M059J (cell line): ENCODE data around the gene MECR. TPM values are rescaled to one million over a fixed set of nuclear protein-coding genes. Genes with fewer than 3 reads are reported as not detected.
"Not testable (repeated sequence)": the region's sequence is repeated elsewhere in the genome, so short reads cannot be mapped to it uniquely, and the experiment has no call there.

Experiments
- DNase-seq: peaks from one replicate; pipeline ENCODE4 v3.0.0-alpha.2; 2012; ENCODE audit warnings: low read depth
- total RNA-seq: library from RNA; depleted of rRNA; stranded (reverse); fragments of >200 nt; shearing (Covaris generic); gene quantifications from 2 replicates; pipeline ENCODE4 v1.2.3, GENCODE V29; 2014; rRNA removed

The MECR gene
- total RNA-seq, 1 experiment from 2014 or later: 14.3 TPM

GRCh38 chr1:29169976-29170375 lies 60.8 kb downstream of the MECR start:
- DNase-seq: no peak

- no peak for DNase-seq
Observed at GRCh38 chr1:29167904-29168303, 62.8 kb downstream of the MECR start.

- DNase-seq: no peak
Observed at GRCh38 chr1:29166291-29166878, 64.3 kb downstream of the MECR start.

GRCh38 chr1:29164588-29164987 lies 66.1 kb downstream of the MECR start:
- DNase-seq: no peak

DNA sequence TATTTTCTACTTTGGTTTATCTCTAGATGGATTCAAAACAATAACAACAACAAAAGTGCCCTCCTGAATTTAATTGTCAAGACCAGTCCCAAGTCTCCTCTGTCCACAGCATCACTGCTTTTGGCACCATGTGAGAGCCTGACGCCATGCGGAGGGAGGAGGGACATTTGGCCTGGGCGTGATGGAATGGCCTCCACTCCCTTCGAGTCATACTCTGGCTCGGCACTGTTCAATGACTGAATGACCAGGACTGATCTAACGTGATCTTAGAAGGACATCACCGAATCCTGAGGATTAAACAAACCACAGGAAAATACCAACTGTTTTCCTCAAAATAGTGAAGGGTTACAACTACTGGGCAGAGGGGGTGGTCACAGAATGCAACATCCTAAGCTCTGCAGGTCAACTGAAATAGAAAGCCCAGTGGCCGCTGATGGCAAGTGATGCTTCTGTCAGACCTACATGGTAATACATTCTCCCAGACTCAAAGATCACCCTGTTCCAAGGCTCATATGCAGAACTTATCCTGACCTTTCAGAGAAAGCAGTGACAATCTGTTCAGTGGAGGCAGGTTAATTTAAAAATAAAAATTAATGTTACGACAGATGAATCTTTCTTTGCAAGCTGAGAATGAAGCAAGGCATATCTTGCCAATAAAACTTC lies 68.1 kb downstream of the MECR start:
- DNase-seq: no peak

DNA sequence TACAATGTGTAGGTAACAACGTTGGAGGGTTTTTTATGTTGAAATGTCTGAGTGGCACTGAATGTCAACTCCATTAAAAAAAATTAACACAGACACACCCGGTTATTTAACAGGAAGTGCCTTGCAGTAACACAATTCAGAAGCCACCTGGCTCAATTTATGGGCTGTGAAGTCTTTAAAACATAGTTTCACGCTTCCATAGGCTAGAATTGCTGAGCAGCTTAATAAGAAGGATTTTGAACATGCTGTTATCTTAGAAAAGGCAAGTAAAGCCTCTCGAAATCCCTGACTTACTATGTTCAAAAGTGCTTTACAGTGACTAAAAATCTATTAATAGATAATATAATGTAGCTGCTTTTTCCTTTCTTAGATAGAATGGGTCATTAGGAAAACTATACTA lies 68.7 kb downstream of the MECR start:
- no peak for DNase-seq

GRCh38 chr1:29159773-29160172 lies 71.0 kb downstream of the MECR start:
- DNase-seq: no peak

- no peak for DNase-seq
Observed at GRCh38 chr1:29157269-29157601, 73.5 kb downstream of the MECR start.

DNA sequence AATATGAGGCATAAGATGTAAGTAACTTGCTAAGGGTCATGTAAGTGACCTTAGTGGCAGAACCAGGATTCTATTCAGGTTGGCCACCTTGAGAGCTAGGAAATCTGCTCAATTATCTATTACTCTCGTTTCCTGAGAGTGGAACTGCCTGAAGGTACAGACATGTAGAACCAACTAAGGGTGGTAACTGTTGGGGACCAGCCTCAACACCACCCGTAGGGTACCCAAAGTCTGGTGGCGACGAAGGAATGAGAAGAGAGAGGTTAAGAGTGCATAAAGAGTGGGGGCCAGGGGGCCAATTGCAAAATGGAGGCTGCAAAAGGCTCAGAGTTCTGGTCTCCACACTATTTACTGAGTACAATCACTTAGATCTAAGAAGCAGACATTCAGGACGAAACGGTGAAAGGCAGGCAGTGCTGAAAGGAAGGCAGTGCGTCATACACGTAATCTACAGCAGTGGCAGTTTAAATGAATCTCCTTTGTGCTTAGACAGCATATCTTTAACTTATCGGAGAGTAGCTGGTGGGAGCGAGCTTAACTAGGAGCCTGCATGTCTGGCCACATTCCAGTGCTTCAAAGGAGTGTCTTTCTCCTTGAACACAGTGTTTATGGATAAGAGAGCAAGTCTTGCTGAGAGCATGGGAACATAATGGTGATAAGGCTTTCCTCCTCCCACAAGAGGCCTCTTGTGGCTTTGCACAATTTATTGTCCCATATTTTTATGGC lies 74.0 kb downstream of the MECR start:
- peak; percentile 55 for DNase-seq

GRCh38 chr1:29152046-29152805 lies 78.5 kb downstream of the MECR start:
- DNase-seq: no peak

GRCh38 chr1:29150346-29150745 lies 80.4 kb downstream of the MECR start:
- DNase-seq: not testable (repeated sequence)

DNA sequence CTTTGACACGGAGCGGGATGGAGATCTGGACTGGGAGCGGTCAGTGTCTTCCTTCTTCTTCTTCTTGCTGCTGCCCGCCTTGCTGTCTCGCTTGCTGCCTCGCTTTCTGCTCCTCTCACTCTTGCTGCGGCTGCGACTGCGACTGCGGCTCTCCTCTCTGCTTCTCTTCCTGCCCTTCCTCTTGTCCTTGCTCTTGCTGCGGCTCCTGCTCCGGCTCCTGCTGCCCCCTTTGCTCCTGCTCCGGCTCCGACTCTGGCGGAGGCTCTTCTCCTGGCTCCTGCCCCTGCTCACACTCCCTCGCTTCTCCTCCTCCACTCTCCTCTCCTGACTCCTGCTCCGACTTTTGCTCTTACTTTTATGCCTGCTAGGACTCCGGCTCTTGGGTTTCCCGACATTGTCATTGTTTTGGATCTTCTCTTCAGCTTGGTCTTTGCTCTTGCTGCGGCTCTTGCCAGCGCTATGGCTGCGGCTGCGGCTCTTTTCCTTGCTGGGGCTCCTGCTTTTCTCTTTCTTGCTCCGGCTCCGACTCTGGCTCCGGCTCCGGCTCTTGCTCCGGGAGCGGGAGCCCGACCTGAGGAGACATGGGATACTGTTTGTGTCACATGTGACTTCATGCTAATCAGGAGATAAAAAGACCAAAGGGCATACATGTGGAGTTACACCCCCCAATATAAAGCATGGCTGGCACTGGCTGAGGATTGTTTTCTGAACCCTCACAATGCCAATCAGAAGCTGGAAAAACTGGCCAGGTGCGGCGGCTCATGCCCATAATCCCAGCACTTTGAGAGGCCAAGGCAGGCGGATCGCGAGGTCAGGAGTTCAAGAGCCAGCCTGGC lies 81.9 kb downstream of the MECR start:
- DNase-seq: no peak

- DNase-seq: peak; percentile 96
Observed at GRCh38 chr1:29145739-29146437, 84.8 kb downstream of the MECR start.

GRCh38 chr1:29144178-29144577 lies 86.6 kb downstream of the MECR start:
- DNase-seq: no peak

- no peak for DNase-seq
Observed at GRCh38 chr1:29142714-29143113, 88.0 kb downstream of the MECR start.

Other genes starting within 250 kb of the MECR start
- gene TMEM200B, start 107.0 kb downstream of the MECR start, total RNA-seq: 3.5 and 4.6 TPM in 2 replicates
- gene SRSF4, start 49.0 kb downstream of the MECR start, total RNA-seq: 48.7 and 64.1 TPM in 2 replicates
- 3.3 and 3.4 TPM in 2 replicates for gene PTPRU, start 5.6 kb upstream of the MECR start, total RNA-seq